SU-DHL-6 (cell line): ENCODE results near the gene EIF2S3B.

Source experiments
- H2AFZ ChIP-seq: fragments of 200-600 bp; sonication (generic); 2 replicates; pipeline ENCODE4 v1.6.1; 2014; ENCODE audit warnings: low read depth, mild to moderate bottlenecking, moderate library complexity, mixed read lengths, antibody characterized with exemption, low read length; ENCODE audit not compliant: severe bottlenecking
- H3F3A ChIP-seq: fragments of 200-600 bp; shearing (Covaris generic); 2 replicates; pipeline ENCODE4 v1.6.0; 2016; ENCODE audit warnings: antibody characterized with exemption, mild to moderate bottlenecking; ENCODE audit not compliant: insufficient read depth
- H3K27ac ChIP-seq: fragments of 200-600 bp; sonication (generic); 2 replicates; pipeline ENCODE4 v1.5.1; 2016; ENCODE audit warnings: low read depth, mild to moderate bottlenecking, low read length, moderate library complexity, mixed read lengths
- H3K27me3 ChIP-seq: fragments of 200-600 bp; sonication (generic), shearing (Covaris generic); 2 replicates; pipeline ENCODE4 v1.6.0; 2014; ENCODE audit warnings: mild to moderate bottlenecking, low read length
- H3K36me3 ChIP-seq: fragments of 200-600 bp; sonication (generic); 2 replicates; pipeline ENCODE4 v1.6.1; 2014; ENCODE audit warnings: mild to moderate bottlenecking, low read length, mixed read lengths
- H3K4me2 ChIP-seq: fragments of 300-600, 200-600 bp; shearing (Covaris generic), sonication (generic); 2 replicates; pipeline ENCODE4 v1.6.0; 2014; ENCODE audit warnings: low read length, low read depth, mild to moderate bottlenecking; ENCODE audit not compliant: poor library complexity, severe bottlenecking
- H3K4me3 ChIP-seq: fragments of 200-600 bp; sonication (generic); 2 replicates; pipeline ENCODE4 v1.5.1; 2014; ENCODE audit warnings: antibody characterized with exemption, low read length, mild to moderate bottlenecking, mixed read lengths; ENCODE audit not compliant: insufficient read depth, poor library complexity, severe bottlenecking
- H3K79me2 ChIP-seq: fragments of 200-600 bp; sonication (generic); 2 replicates; pipeline ENCODE4 v1.6.1; 2014; ENCODE audit warnings: mild to moderate bottlenecking, low read length, moderate library complexity; ENCODE audit not compliant: insufficient read depth
- H3K9ac ChIP-seq: fragments of 200-600 bp; sonication (generic); 2 replicates; pipeline ENCODE4 v1.7.0; 2014; ENCODE audit warnings: mild to moderate bottlenecking, low read length
- H3K9me2 ChIP-seq: fragments of 200-600 bp; sonication (generic); replicated peaks from 2 replicates; pipeline ENCODE4 v1.6.1; 2014; ENCODE audit warnings: low read length; ENCODE audit not compliant: insufficient read depth
- H3K9me3 ChIP-seq: fragments of 200-600 bp; sonication (generic); 2 replicates; pipeline ENCODE4 v1.6.1; 2014; ENCODE audit warnings: low read length, mixed read lengths; ENCODE audit not compliant: insufficient read depth
- H4K20me1 ChIP-seq: fragments of 200-600 bp; sonication (generic); 2 replicates; pipeline ENCODE4 v1.6.1; 2014; ENCODE audit warnings: low read depth, mild to moderate bottlenecking, antibody characterized with exemption, low read length, moderate library complexity, mixed read lengths
- EZH2phosphoT487 ChIP-seq: fragments of 200-600 bp; sonication (generic), shearing (Covaris generic); conservative IDR thresholded peaks from 2 replicates; pipeline ENCODE4 v1.6.1; 2018; ENCODE audit warnings: mild to moderate bottlenecking, antibody characterized with exemption, low read length, moderate library complexity, mixed read lengths
- TF ChIP-seq, protein P1 (sequence below): fragments of 200-600 bp; sonication (generic); IDR thresholded peaks from one replicate; pipeline ENCODE4 v1.5.1; 2017; ENCODE audit warnings: antibody characterized with exemption, mild to moderate bottlenecking, low read length, moderate library complexity; ENCODE audit not compliant: insufficient read depth, poor library complexity, severe bottlenecking

The EIF2S3B gene

GRCh38 chr12:10537721-10538120, 32.0 kb downstream of the EIF2S3B start:
- Histone ChIP-seq H3K9ac (no peak overlapping the region), H3F3A (no peaks in the 10 kb centered on the region), H4K20me1 (no peaks in the 10 kb centered on the region), H2AFZ (no peak overlapping the region), H3K9me3 (no peaks in the 10 kb centered on the region), H3K9me2 (no peaks in the 10 kb centered on the region), H3K27me3 (no peaks in the 10 kb centered on the region), H3K27ac (no peak overlapping the region), H3K36me3 (no peaks in the 10 kb centered on the region), H3K4me3 (no peak overlapping the region), H3K4me2 (no peak overlapping the region), H3K79me2 (no peaks in the 10 kb centered on the region)
- TF ChIP-seq EZH2phosphoT487, result no peak
- TF ChIP-seq, protein P1, sequence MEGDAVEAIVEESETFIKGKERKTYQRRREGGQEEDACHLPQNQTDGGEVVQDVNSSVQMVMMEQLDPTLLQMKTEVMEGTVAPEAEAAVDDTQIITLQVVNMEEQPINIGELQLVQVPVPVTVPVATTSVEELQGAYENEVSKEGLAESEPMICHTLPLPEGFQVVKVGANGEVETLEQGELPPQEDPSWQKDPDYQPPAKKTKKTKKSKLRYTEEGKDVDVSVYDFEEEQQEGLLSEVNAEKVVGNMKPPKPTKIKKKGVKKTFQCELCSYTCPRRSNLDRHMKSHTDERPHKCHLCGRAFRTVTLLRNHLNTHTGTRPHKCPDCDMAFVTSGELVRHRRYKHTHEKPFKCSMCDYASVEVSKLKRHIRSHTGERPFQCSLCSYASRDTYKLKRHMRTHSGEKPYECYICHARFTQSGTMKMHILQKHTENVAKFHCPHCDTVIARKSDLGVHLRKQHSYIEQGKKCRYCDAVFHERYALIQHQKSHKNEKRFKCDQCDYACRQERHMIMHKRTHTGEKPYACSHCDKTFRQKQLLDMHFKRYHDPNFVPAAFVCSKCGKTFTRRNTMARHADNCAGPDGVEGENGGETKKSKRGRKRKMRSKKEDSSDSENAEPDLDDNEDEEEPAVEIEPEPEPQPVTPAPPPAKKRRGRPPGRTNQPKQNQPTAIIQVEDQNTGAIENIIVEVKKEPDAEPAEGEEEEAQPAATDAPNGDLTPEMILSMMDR, result no peak

- no peaks in the 10 kb centered on the region for H3K27me3 ChIP-seq
- H3K9me3 ChIP-seq, result no peaks in the 10 kb centered on the region
- H3K9me2 ChIP-seq, result no peaks in the 10 kb centered on the region
- H3K36me3 ChIP-seq, result no peaks in the 10 kb centered on the region
- no peak overlapping the region for H3K27ac ChIP-seq
- no peak overlapping the region for H3K4me2 ChIP-seq
- H3K79me2 ChIP-seq, result no peaks in the 10 kb centered on the region
- no peak overlapping the region for H3K9ac ChIP-seq
- H2AFZ ChIP-seq, result no peak overlapping the region
- no peaks in the 10 kb centered on the region for H3F3A ChIP-seq
- TF ChIP-seq EZH2phosphoT487, result no peak
- TF ChIP-seq, protein P1, result no peak
- no peak overlapping the region for H3K4me3 ChIP-seq
- H4K20me1 ChIP-seq, result no peaks in the 10 kb centered on the region
Observed at GRCh38 chr12:10540776-10541205, 35.1 kb downstream of the EIF2S3B start.

- no peaks in the 10 kb centered on the region for H4K20me1 ChIP-seq
- H3K79me2 ChIP-seq, result no peaks in the 10 kb centered on the region
- TF ChIP-seq, protein P1, result no peak
- no peak for TF ChIP-seq EZH2phosphoT487
- H3K4me3 ChIP-seq, result no peak overlapping the region
- H3K9me2 ChIP-seq, result no peaks in the 10 kb centered on the region
- no peak overlapping the region for H3K4me2 ChIP-seq
- no peaks in the 10 kb centered on the region for H3F3A ChIP-seq
- no peak overlapping the region for H3K27ac ChIP-seq
- no peak overlapping the region for H3K9ac ChIP-seq
- no peak overlapping the region for H2AFZ ChIP-seq
- H3K36me3 ChIP-seq, result no peaks in the 10 kb centered on the region
- H3K9me3 ChIP-seq, result no peaks in the 10 kb centered on the region
- no peaks in the 10 kb centered on the region for H3K27me3 ChIP-seq
Observed at GRCh38 chr12:10543499-10543898, 37.8 kb downstream of the EIF2S3B start.

- no peak overlapping the region for H2AFZ ChIP-seq
- TF ChIP-seq, protein P1, result no peak
- TF ChIP-seq EZH2phosphoT487, result no peak
- H3K4me3 ChIP-seq, result no peak overlapping the region
Observed at GRCh38 chr12:10551375-10551774, 45.7 kb downstream of the EIF2S3B start.

More at GRCh38 chr12:10551375-10551774, 45.7 kb downstream of the EIF2S3B start:
- H3K9me3 ChIP-seq, result no peaks in the 10 kb centered on the region
- no peak overlapping the region for H3K27ac ChIP-seq
- no peaks in the 10 kb centered on the region for H3K9me2 ChIP-seq
- no peaks in the 10 kb centered on the region for H3F3A ChIP-seq
- no peak overlapping the region for H3K9ac ChIP-seq
- no peaks in the 10 kb centered on the region for H3K27me3 ChIP-seq
- H3K79me2 ChIP-seq, result no peaks in the 10 kb centered on the region
- H3K36me3 ChIP-seq, result no peaks in the 10 kb centered on the region
- no peaks in the 10 kb centered on the region for H4K20me1 ChIP-seq
- H3K4me2 ChIP-seq, result no peak overlapping the region
